HG03460 (cell line): ENCODE data around the gene SCARB1.
A peak's percentile ranks its signal among the peaks of the same experiment; 100 is the strongest.

Source experiments
- ATAC-seq: cut with Tn5 transposase; IDR thresholded peaks from one replicate; pipeline ENCODE4 v1.9.1; 2021; ENCODE audit not compliant: unreplicated experiment

SCARB1 gene

GRCh38 chr12:124736115-124737039 lies 127.3 kb downstream of the SCARB1 start:
- ATAC-seq: no peak

- no peak for ATAC-seq
Observed at GRCh38 chr12:124734224-124734788, 129.4 kb downstream of the SCARB1 start.

GRCh38 chr12:124733086-124733485 lies 130.6 kb downstream of the SCARB1 start:
- ATAC-seq: no peak

- ATAC-seq: no peak
Observed at GRCh38 chr12:124732275-124733075, 131.2 kb downstream of the SCARB1 start.

GRCh38 chr12:124731869-124732268 lies 131.8 kb downstream of the SCARB1 start:
- no peak for ATAC-seq

GRCh38 chr12:124730455-124730932 lies 133.2 kb downstream of the SCARB1 start:
- ATAC-seq: no peak

GRCh38 chr12:124727922-124728321 lies 135.7 kb downstream of the SCARB1 start:
- ATAC-seq: no peak

GRCh38 chr12:124727264-124727800 lies 136.3 kb downstream of the SCARB1 start:
- peak; percentile 59 for ATAC-seq
